Measurements from ENCODE around the gene TMEM203. TPM values are rescaled to one million over a fixed set of nuclear protein-coding genes. Genes with fewer than 3 reads are reported as not detected.

TMEM203 gene
- total RNA-seq, 1 donor from 2014 or later: 32.8 TPM

Other genes starting within 250 kb of the TMEM203 start
- 8.3 and 21.4 TPM in 2 replicates for gene PTGDS, start 228.1 kb downstream of the TMEM203 start, total RNA-seq
- 0.88 and 1.5 TPM in 2 replicates for gene LCNL1, start 222.7 kb downstream of the TMEM203 start, total RNA-seq
- gene PAXX, start 213.2 kb downstream of the TMEM203 start, total RNA-seq: 13.5 and 17.8 TPM in 2 replicates
- 2.5 and 3.3 TPM in 2 replicates for gene CLIC3, start 209.1 kb downstream of the TMEM203 start, total RNA-seq
- gene ABCA2, start 177.4 kb downstream of the TMEM203 start, total RNA-seq: 46.0 and 68.3 TPM in 2 replicates
- gene FUT7, start 173.6 kb downstream of the TMEM203 start, total RNA-seq: under 0.01 TPM in 1 of 2 replicates, not detected in the other
- gene NPDC1, start 159.5 kb downstream of the TMEM203 start, total RNA-seq: 27.3 and 49.4 TPM in 2 replicates
- not detected in 2 replicates for gene ENTPD2, start 151.6 kb downstream of the TMEM203 start, total RNA-seq
- 0.89 and 5.7 TPM in 2 replicates for gene SAPCD2, start 135.1 kb downstream of the TMEM203 start, total RNA-seq
- gene UAP1L1, start 128.1 kb downstream of the TMEM203 start, total RNA-seq: 18.7 and 21.5 TPM in 2 replicates
- gene MAN1B1, start 118.7 kb downstream of the TMEM203 start, total RNA-seq: 176 and 185 TPM in 2 replicates
- 69.1 and 79.6 TPM in 2 replicates for gene DPP7, start 90.9 kb downstream of the TMEM203 start, total RNA-seq
- 0.09 TPM in 1 of 2 replicates, not detected in the other for gene GRIN1, start 66.5 kb downstream of the TMEM203 start, total RNA-seq
- not detected in 2 replicates for gene LRRC26, start 35.6 kb downstream of the TMEM203 start, total RNA-seq
- gene TMEM210, start 33.6 kb downstream of the TMEM203 start, total RNA-seq: not detected in 2 replicates
- gene ANAPC2, start 17.1 kb downstream of the TMEM203 start, total RNA-seq: 25.5 and 28.8 TPM in 2 replicates
- gene SSNA1, start 17.0 kb downstream of the TMEM203 start, total RNA-seq: 51.0 and 65.9 TPM in 2 replicates
- 6.2 and 8.9 TPM in 2 replicates for gene TPRN, start 4.9 kb downstream of the TMEM203 start, total RNA-seq
- gene NDOR1, start 52 bp upstream of the TMEM203 start, total RNA-seq: 2.7 and 5.4 TPM in 2 replicates
- gene RNF208, start 16.6 kb upstream of the TMEM203 start, total RNA-seq: 0.30 and 0.83 TPM in 2 replicates
- 0.30 and 0.46 TPM in 2 replicates for gene CYSRT1, start 19.5 kb upstream of the TMEM203 start, total RNA-seq
- not detected in 2 replicates for gene RNF224, start 21.9 kb upstream of the TMEM203 start, total RNA-seq
- gene SLC34A3, start 25.3 kb upstream of the TMEM203 start, total RNA-seq: under 0.01 TPM in 1 of 2 replicates, not detected in the other
- 60.9 and 219 TPM in 2 replicates for gene TUBB4B, start 35.6 kb upstream of the TMEM203 start, total RNA-seq
- not detected in 2 replicates for gene STPG3, start 45.6 kb upstream of the TMEM203 start, total RNA-seq
- gene NELFB, start 49.7 kb upstream of the TMEM203 start, total RNA-seq: 36.5 and 54.9 TPM in 2 replicates
- gene TOR4A, start 72.1 kb upstream of the TMEM203 start, total RNA-seq: 19.0 and 33.5 TPM in 2 replicates
- 0.18 and 0.30 TPM in 2 replicates for gene NRARP, start 96.6 kb upstream of the TMEM203 start, total RNA-seq
- 10.8 and 12.2 TPM in 2 replicates for gene EXD3, start 217.5 kb upstream of the TMEM203 start, total RNA-seq
- 0.18 and 0.30 TPM in 2 replicates for gene NOXA1, start 217.7 kb upstream of the TMEM203 start, total RNA-seq
- not detected in 2 replicates for gene ENTPD8, start 235.7 kb upstream of the TMEM203 start, total RNA-seq